Measurements from ENCODE around the gene CRLF1.

The CRLF1 gene

GRCh38 chr19:18587962-18588610, 18.5 kb downstream of the CRLF1 start:
- H3K79me2 ChIP-seq (ENCODE audit: insufficient read depth, low read length) = no peaks in the 10 kb centered on the region
- H3F3A ChIP-seq (ENCODE audit: insufficient read depth) = peaks cover 11% of the 10 kb centered on the region
- TF ChIP-seq CTCF (IDR thresholded peaks at IDR 0.05; ENCODE audit: insufficient read depth, low read length, poor library complexity, severe bottlenecking) (no peak), EZH2phosphoT487 (conservative IDR thresholded peaks at IDR 0.05; ENCODE audit: low read length) (no peak)
- H3K9me2 ChIP-seq (replicated peaks; ENCODE audit: insufficient read depth, low read length) = no peaks in the 10 kb centered on the region
- H3K27me3 ChIP-seq (ENCODE audit: low read length) = no peaks in the 10 kb centered on the region
- H3K9ac ChIP-seq (ENCODE audit: low read length) = peak overlapping the region; percentile 69
- no peaks in the 10 kb centered on the region for H3K9me3 ChIP-seq (ENCODE audit: insufficient read depth, low read length)
- H2AFZ ChIP-seq (ENCODE audit: low read depth, low read length, severe bottlenecking) = peak overlapping the region; percentile 83
- no peaks in the 10 kb centered on the region for H4K20me1 ChIP-seq (ENCODE audit: low read depth, low read length)
- H3K4me2 ChIP-seq (ENCODE audit: low read depth, low read length, poor library complexity, severe bottlenecking) = peak overlapping the region; percentile 76
- peak overlapping the region; percentile 80 for H3K27ac ChIP-seq (ENCODE audit: low read depth, low read length)
- no peaks in the 10 kb centered on the region for H3K36me3 ChIP-seq (ENCODE audit: low read length)
- peak overlapping the region; percentile 67 for H3K4me3 ChIP-seq (ENCODE audit: insufficient read depth, low read length, poor library complexity, severe bottlenecking)

- no peaks in the 10 kb centered on the region for H3K36me3 ChIP-seq (ENCODE audit: low read length)
- no peak overlapping the region for H3K9ac ChIP-seq (ENCODE audit: low read length)
- H3K9me3 ChIP-seq (ENCODE audit: insufficient read depth, low read length) = no peaks in the 10 kb centered on the region
- TF ChIP-seq CTCF (IDR thresholded peaks at IDR 0.05; ENCODE audit: insufficient read depth, low read length, poor library complexity, severe bottlenecking) = no peak
- no peak for TF ChIP-seq EZH2phosphoT487 (conservative IDR thresholded peaks at IDR 0.05; ENCODE audit: low read length)
- H3K27ac ChIP-seq (ENCODE audit: low read depth, low read length) = no peak overlapping the region
- H3K9me2 ChIP-seq (replicated peaks; ENCODE audit: insufficient read depth, low read length) = no peaks in the 10 kb centered on the region
- no peaks in the 10 kb centered on the region for H3K27me3 ChIP-seq (ENCODE audit: low read length)
- H3F3A ChIP-seq (ENCODE audit: insufficient read depth) = peaks cover 11% of the 10 kb centered on the region
- H3K4me3 ChIP-seq (ENCODE audit: insufficient read depth, low read length, poor library complexity, severe bottlenecking) = no peak overlapping the region
- H3K79me2 ChIP-seq (ENCODE audit: insufficient read depth, low read length) = no peaks in the 10 kb centered on the region
- H4K20me1 ChIP-seq (ENCODE audit: low read depth, low read length) = no peaks in the 10 kb centered on the region
- no peak overlapping the region for H2AFZ ChIP-seq (ENCODE audit: low read depth, low read length, severe bottlenecking)
- no peak overlapping the region for H3K4me2 ChIP-seq (ENCODE audit: low read depth, low read length, poor library complexity, severe bottlenecking)
These were observed 19.0 kb downstream of the CRLF1 start for GRCh38 chr19:18587561-18587960.

- H3K4me3 ChIP-seq (ENCODE audit: insufficient read depth, low read length, poor library complexity, severe bottlenecking) = no peak overlapping the region
- H4K20me1 ChIP-seq (ENCODE audit: low read depth, low read length) = no peaks in the 10 kb centered on the region
- no peaks in the 10 kb centered on the region for H3K9me2 ChIP-seq (replicated peaks; ENCODE audit: insufficient read depth, low read length)
- no peaks in the 10 kb centered on the region for H3K79me2 ChIP-seq (ENCODE audit: insufficient read depth, low read length)
- no peaks in the 10 kb centered on the region for H3K9me3 ChIP-seq (ENCODE audit: insufficient read depth, low read length)
- no peak overlapping the region for H2AFZ ChIP-seq (ENCODE audit: low read depth, low read length, severe bottlenecking)
- no peak overlapping the region for H3K4me2 ChIP-seq (ENCODE audit: low read depth, low read length, poor library complexity, severe bottlenecking)
- no peaks in the 10 kb centered on the region for H3K36me3 ChIP-seq (ENCODE audit: low read length)
- TF ChIP-seq EZH2phosphoT487 (conservative IDR thresholded peaks at IDR 0.05; ENCODE audit: low read length) (no peak), CTCF (IDR thresholded peaks at IDR 0.05; ENCODE audit: insufficient read depth, low read length, poor library complexity, severe bottlenecking) (no peak)
- H3K27me3 ChIP-seq (ENCODE audit: low read length) = no peaks in the 10 kb centered on the region
- no peak overlapping the region for H3K9ac ChIP-seq (ENCODE audit: low read length)
- peaks cover 11% of the 10 kb centered on the region for H3F3A ChIP-seq (ENCODE audit: insufficient read depth)
- H3K27ac ChIP-seq (ENCODE audit: low read depth, low read length) = no peak overlapping the region
These were observed 20.3 kb downstream of the CRLF1 start for GRCh38 chr19:18586306-18586705.
